DND-41 (cell line): ENCODE results near the gene HS2ST1.

Experiments used
- ATAC-seq: fragments of 200-7000 bp; cut with Tn5 transposase; 3 replicates; pipeline ENCODE4 v1.9.1; 2021; ENCODE audit warnings: low read depth; ENCODE audit not compliant: insufficient read depth
- DNase-seq: peaks from one replicate; pipeline ENCODE4 v3.0.0-alpha.2; 2020
- H2AFZ ChIP-seq: 2 replicates; pipeline ENCODE4 v1.6.0; 2012; ENCODE audit warnings: low read depth, low read length
- H3K27ac ChIP-seq: 2 replicates; pipeline ENCODE4 v1.5.1; 2012; ENCODE audit warnings: low read length, inconsistent platforms
- H3K27me3 ChIP-seq: fragments of 200-600 bp; sonication (generic); 2 replicates; pipeline ENCODE4 v1.6.0; 2012; ENCODE audit warnings: low read length, mild to moderate bottlenecking, inconsistent platforms; ENCODE audit not compliant: insufficient read depth, poor library complexity
- H3K36me3 ChIP-seq: 2 replicates; pipeline ENCODE4 v1.5.1; 2012; ENCODE audit warnings: low read length, inconsistent platforms; ENCODE audit not compliant: insufficient read depth
- H3K4me1 ChIP-seq: 2 replicates; pipeline ENCODE4 v1.5.1; 2012; ENCODE audit warnings: mild to moderate bottlenecking, low read length; ENCODE audit not compliant: insufficient read depth
- H3K4me2 ChIP-seq: 2 replicates; pipeline ENCODE4 v1.6.0; 2012; ENCODE audit warnings: mild to moderate bottlenecking, moderate library complexity, low read length, inconsistent platforms; ENCODE audit not compliant: insufficient read depth
- H3K4me3 ChIP-seq, 2 experiments: fragments of 200-600 bp in 1 of 2; shearing (Covaris generic) in 1 of 2; 2 replicates each; pipeline ENCODE4 v1.5.1; 2012 to 2016; ENCODE audit warnings: inconsistent platforms in 2 of 2, low read length in 2 of 2, mild to moderate bottlenecking in 2 of 2, low read depth in 1 of 2, moderate library complexity in 1 of 2
- H3K79me2 ChIP-seq: 2 replicates; pipeline ENCODE4 v1.6.0; 2012; ENCODE audit warnings: low read length, inconsistent platforms; ENCODE audit not compliant: insufficient read depth
- H3K9ac ChIP-seq: 2 replicates; pipeline ENCODE4 v1.6.0; 2012; ENCODE audit warnings: low read depth, mild to moderate bottlenecking, inconsistent platforms, low read length, moderate library complexity
- H3K9me3 ChIP-seq: 2 replicates; pipeline ENCODE4 v1.5.1; 2012; ENCODE audit warnings: low read length, moderate library complexity, mild to moderate bottlenecking, inconsistent platforms; ENCODE audit not compliant: insufficient read depth, severe bottlenecking
- H4K20me1 ChIP-seq: 2 replicates; pipeline ENCODE4 v1.6.0; 2012; ENCODE audit warnings: low read length; ENCODE audit not compliant: insufficient read depth
- CTCF ChIP-seq: IDR thresholded peaks from 2 replicates; pipeline ENCODE4 v1.5.1; 2012; ENCODE audit warnings: borderline replicate concordance, low read length, moderate library complexity, mild to moderate bottlenecking; ENCODE audit not compliant: poor library complexity, severe bottlenecking; ENCODE audit errors: extremely low read depth
- EZH2 ChIP-seq: IDR thresholded peaks from 3 replicates; pipeline ENCODE4 v1.6.1; 2012; ENCODE audit warnings: borderline replicate concordance, low read depth, mild to moderate bottlenecking, moderate library complexity, low read length, inconsistent platforms; ENCODE audit not compliant: severe bottlenecking

HS2ST1 gene

GRCh38 chr1:87134061-87134460, 219.6 kb downstream of the HS2ST1 start:
- Histone ChIP-seq H3K9ac (no peak overlapping the region), H3K27me3 (no peaks in the 10 kb centered on the region), H3K9me3 (no peaks in the 10 kb centered on the region), H2AFZ (no peak overlapping the region), H3K27ac (no peak overlapping the region), H3K79me2 (no peaks in the 10 kb centered on the region), H4K20me1 (no peaks in the 10 kb centered on the region), H3K4me2 (no peak overlapping the region), H3K4me3 (no peak overlapping the region), H3K36me3 (no peaks in the 10 kb centered on the region), H3K4me1 (no peaks in the 10 kb centered on the region)
- no peak for DNase-seq
- ATAC-seq = no peak
- no peak for TF ChIP-seq EZH2
- TF ChIP-seq CTCF = no peak

DNA sequence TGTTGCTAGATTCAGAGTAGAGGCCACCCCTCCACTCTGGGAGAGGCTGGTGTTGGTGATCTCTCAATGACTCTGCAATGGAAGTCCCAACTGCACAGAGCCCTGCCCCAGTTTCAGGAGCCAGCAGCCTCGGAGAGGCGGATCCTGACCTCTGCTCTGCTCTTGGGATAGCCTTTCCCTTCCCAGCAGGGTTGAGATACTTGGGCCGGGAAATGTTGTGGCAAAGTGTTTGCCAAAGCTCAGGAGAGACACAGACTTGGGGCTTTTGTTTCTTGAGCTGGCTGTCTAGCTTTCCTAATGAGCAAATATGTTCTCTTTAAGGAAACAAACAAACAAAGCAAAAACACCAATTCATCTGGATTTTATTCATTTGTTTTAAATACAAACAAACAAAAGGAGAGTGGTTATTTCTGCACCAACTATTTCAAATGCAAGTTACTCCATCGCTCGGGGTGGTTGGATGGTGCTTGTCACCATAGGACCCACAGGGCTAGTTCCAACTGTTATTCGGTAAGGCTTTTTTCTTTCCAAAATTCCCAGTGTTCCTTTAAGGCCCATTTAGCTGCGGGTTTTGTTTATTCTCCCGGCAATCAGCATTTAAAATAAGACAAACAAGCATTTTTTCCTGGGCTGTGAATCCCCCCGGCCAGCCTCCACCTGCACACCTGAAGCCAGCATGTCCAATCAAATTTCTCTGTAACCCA, 220.3 kb downstream of the HS2ST1 start:
- no peaks in the 10 kb centered on the region for H3K36me3 ChIP-seq
- H3K27ac ChIP-seq = no peak overlapping the region
- H4K20me1 ChIP-seq = no peaks in the 10 kb centered on the region
- H3K9ac ChIP-seq = no peak overlapping the region
- no peak for ATAC-seq
- H3K4me3 ChIP-seq = no peak overlapping the region
- H3K9me3 ChIP-seq = no peaks in the 10 kb centered on the region
- TF ChIP-seq EZH2 (no peak), CTCF (no peak)
- no peaks in the 10 kb centered on the region for H3K79me2 ChIP-seq
- no peak overlapping the region for H2AFZ ChIP-seq
- H3K4me2 ChIP-seq = no peak overlapping the region
- H3K27me3 ChIP-seq = no peaks in the 10 kb centered on the region
- H3K4me1 ChIP-seq = no peaks in the 10 kb centered on the region
- no peak for DNase-seq

DNA sequence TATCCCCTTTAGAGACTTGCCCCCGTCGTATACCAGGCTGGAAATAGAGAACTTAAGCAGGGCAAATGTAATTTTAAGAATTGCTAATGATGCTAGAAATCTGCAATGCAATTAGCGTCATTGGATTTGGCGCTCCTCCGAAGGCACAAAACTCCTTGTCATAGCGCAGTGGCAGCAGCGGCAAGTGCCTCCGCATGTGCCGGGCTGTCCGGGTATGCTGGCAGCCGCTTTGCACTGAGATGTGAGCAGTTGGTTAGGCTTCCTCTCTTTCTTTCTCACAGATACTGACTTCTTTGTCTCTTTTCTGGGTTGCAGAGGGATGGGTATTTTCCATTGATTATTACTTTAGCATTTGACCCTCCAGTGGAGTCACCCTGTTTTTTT, 220.9 kb downstream of the HS2ST1 start:
- Histone ChIP-seq H3K36me3 (no peaks in the 10 kb centered on the region), H3K27ac (no peak overlapping the region), H3K9me3 (no peaks in the 10 kb centered on the region), H3K4me1 (no peaks in the 10 kb centered on the region), H4K20me1 (no peaks in the 10 kb centered on the region), H3K4me3 (no peak overlapping the region), H3K27me3 (no peaks in the 10 kb centered on the region), H2AFZ (no peak overlapping the region), H3K79me2 (no peaks in the 10 kb centered on the region), H3K4me2 (no peak overlapping the region), H3K9ac (no peak overlapping the region)
- DNase-seq (no peak), ATAC-seq (no peak)
- TF ChIP-seq CTCF = no peak
- TF ChIP-seq EZH2 = no peak
